GM12873 (cell line): ENCODE data around the gene NAT10.

Experiments used
- TF ChIP-seq, protein P1 (sequence below): IDR thresholded peaks from 2 replicates; pipeline ENCODE4 v1.5.1; 2012; ENCODE audit warnings: low read depth, mild to moderate bottlenecking, moderate library complexity, low read length, control low read depth; ENCODE audit not compliant: insufficient read depth; ENCODE audit errors: missing control alignments

The NAT10 gene

GRCh38 chr11:34151166-34151565, 45.7 kb downstream of the NAT10 start:
- TF ChIP-seq, protein P1, sequence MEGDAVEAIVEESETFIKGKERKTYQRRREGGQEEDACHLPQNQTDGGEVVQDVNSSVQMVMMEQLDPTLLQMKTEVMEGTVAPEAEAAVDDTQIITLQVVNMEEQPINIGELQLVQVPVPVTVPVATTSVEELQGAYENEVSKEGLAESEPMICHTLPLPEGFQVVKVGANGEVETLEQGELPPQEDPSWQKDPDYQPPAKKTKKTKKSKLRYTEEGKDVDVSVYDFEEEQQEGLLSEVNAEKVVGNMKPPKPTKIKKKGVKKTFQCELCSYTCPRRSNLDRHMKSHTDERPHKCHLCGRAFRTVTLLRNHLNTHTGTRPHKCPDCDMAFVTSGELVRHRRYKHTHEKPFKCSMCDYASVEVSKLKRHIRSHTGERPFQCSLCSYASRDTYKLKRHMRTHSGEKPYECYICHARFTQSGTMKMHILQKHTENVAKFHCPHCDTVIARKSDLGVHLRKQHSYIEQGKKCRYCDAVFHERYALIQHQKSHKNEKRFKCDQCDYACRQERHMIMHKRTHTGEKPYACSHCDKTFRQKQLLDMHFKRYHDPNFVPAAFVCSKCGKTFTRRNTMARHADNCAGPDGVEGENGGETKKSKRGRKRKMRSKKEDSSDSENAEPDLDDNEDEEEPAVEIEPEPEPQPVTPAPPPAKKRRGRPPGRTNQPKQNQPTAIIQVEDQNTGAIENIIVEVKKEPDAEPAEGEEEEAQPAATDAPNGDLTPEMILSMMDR, result no peak

DNA sequence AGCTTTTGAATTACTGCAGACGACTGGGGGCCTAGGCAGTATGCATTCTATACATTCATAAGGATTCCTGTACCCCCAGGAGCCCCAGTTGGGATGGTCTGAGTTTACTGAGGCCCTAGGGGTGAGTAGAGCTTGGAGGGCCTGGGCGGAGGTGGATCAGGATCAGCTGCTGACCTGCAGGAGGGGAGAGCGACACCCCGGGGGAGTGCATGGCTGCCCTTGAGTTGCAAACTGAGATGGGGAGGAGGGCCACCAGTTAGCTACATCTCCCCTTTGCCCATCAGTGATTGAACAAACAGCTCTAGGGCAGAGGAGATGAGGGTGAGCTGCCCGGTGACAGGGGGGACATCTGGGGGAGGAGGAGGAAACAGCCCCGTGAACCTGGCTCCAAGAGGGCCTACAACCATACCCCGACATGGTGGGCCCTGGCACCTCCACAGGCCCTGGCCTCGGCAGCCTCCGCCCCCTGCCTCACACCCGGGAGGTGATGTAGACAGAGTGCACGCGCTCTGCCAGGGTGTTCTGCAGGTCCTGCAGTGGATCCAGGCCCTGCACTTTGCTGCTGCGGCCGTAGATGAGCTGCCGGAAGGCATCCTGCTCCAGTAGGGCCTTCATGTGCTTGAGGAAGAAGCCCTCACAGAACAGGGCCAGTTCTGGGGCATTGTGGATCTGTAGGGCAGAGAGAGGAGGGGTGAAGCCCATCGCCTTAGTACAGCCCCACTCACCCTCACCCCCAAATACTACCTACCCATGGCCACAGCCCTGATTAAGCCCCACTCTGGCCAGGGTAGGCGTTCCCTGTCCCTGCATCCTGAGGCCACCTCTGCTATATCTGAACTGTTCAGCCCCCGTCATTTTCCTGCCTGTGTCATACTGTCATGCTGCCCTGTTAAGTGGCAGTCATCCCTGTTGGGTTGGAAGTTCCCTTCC, 46.8 kb downstream of the NAT10 start:
- TF ChIP-seq, protein P1, result no peak

- TF ChIP-seq, protein P1, result no peak
Observed at GRCh38 chr11:34154059-34154875, 48.8 kb downstream of the NAT10 start.

- TF ChIP-seq, protein P1, result no peak
Observed at GRCh38 chr11:34155057-34155756, 49.8 kb downstream of the NAT10 start.

DNA sequence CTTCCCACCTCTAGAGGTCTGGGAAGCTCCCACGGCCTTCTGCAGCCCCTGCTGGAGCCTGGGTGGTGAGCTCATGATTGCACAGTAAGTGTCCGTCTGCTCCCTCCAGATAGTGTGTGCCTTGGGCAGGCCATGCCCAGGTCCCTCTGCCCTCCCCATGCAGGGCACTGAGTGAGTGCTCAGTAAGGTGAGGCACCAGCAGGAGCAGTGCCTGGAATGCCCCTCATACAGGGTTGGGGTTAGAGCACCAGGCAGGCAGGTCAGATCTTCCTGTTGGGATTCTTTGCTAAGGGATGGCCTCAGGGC, 50.3 kb downstream of the NAT10 start:
- TF ChIP-seq, protein P1, result no peak

DNA sequence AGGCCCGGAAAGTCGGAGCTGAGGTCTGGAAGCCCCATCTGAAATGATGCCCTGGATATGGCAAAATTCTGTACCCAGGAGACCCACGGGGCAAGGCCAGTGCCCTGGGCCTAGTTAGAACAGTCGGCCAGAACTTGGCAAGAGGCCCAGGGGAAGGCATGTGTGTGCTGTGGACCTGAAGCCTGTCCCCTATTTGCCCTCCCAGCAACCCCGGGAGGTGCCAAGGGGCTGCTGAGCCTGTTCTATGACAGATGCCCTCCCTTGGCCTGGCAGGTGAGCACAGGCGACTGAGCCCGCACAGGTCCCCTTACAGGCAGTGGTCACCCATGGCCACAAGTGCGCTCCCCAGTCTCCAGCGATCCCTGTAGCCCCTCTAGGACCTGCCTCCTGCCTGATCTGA, 51.7 kb downstream of the NAT10 start:
- TF ChIP-seq, protein P1, result no peak

DNA sequence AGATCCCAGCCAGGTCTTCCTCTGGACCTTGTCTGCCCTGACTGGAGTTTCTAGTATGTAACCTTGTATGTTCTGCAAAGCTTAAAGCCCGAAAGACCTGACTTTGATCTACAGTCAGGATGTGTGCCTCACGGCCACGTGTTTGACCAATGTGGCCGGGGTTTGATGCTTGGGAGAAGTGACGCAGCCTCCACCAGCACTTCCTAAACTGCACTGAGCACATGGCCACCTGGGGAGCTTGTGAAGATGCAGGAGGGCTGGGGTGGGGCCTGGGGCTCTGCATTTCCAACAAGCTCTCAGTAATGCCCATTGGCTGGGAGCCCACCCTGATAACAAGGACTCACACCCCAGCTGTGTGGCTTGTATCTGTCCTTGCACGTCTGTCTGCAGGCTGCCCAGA, 53.2 kb downstream of the NAT10 start:
- TF ChIP-seq, protein P1, result no peak
